HepG2 (cell line): ENCODE measurements around the gene AKIP1. TPM values are rescaled to one million over a fixed set of nuclear protein-coding genes. Genes with fewer than 3 reads are reported as not detected.

Source experiments
- ATAC-seq: fragments of 200-7000 bp; cut with Tn5 transposase; 3 replicates; pipeline ENCODE4 v1.9.1; 2020; ENCODE audit warnings: mild to moderate bottlenecking, moderate library complexity
- BruUV-seq: library from RNA; stranded (reverse); fragments of 400-500 nt; replicated peaks from 2 replicates; lab custom pipeline; 2021; lab: Mats Ljungman, UMichigan
- CTCF ChIA-PET: fragments of 300-600 bp; formaldehyde crosslinking; extraction: SDS; loops from one replicate; lab custom pipeline; 2021; ENCODE audit warnings: low total read pairs, inconsistent platforms, low intra/inter-chr PET ratio; lab: Yijun Ruan, JAX
- POLR2A ChIA-PET: fragments of 350-600 bp; sonication (Branson Sonifier 250); formaldehyde crosslinking; loops from one replicate; lab custom pipeline; 2020; ENCODE audit warnings: antibody characterized with exemption, inconsistent platforms; lab: Yijun Ruan, JAX
- DNase-seq: peaks from one replicate; pipeline ENCODE4 v3.0.0-alpha.2; 2015; ENCODE audit warnings: low spot score
- FAIRE-seq: peaks from 3 replicates; lab custom pipeline; 2011; peaks lifted over from hg19 to GRCh38; lab: Jason Lieb, UNC
- H2AFZ ChIP-seq: one replicate; pipeline ENCODE4 v1.6.1; 2011; ENCODE audit warnings: low read length, inconsistent platforms
- H3K27ac ChIP-seq: fragments of 300-600 bp; 3 replicates; pipeline ENCODE4 v1.8.0; 2011; ENCODE audit warnings: mixed run types, mild to moderate bottlenecking, mixed read lengths, low read length, inconsistent platforms; ENCODE audit not compliant: insufficient read depth; ENCODE audit errors: extremely low read length
- H3K27me3 ChIP-seq, 2 experiments: fragments of 200-600 bp in 1 of 2; 2 replicates in 1 of 2; 3 replicates in 1 of 2; pipeline versions ENCODE4 v1.6.0 to v1.8.0; 2011; ENCODE audit warnings: low read length in 2 of 2, mild to moderate bottlenecking in 2 of 2, moderate library complexity in 2 of 2, inconsistent platforms in 1 of 2; ENCODE audit not compliant: insufficient read depth in 2 of 2, control insufficient read depth in 1 of 2
- H3K36me3 ChIP-seq, 2 experiments: fragments of 200-600 bp in 1 of 2; replicated peaks in 1 of 2; 2 replicates in 1 of 2; 3 replicates in 1 of 2; pipeline versions ENCODE4 v1.5.1 to v1.8.0; 2011; ENCODE audit warnings: low read length in 2 of 2, inconsistent platforms in 1 of 2; ENCODE audit not compliant: insufficient read depth in 2 of 2, control insufficient read depth in 1 of 2
- H3K4me1 ChIP-seq: 2 replicates; pipeline ENCODE4 v1.5.1; 2012; ENCODE audit warnings: low read length, inconsistent platforms; ENCODE audit not compliant: insufficient read depth
- H3K4me2 ChIP-seq: 2 replicates; pipeline ENCODE4 v1.6.0; 2011; ENCODE audit warnings: low read depth, low read length, inconsistent platforms
- H3K4me3 ChIP-seq, 3 experiments: fragments of 200-600 bp in 1 of 3; sonication (generic), shearing (Covaris generic) in 1 of 3; replicated peaks in 1 of 3; 2 replicates each; pipeline ENCODE4 v1.5.1; 2011 to 2016; ENCODE audit warnings: low read length in 3 of 3, inconsistent platforms in 2 of 3, low read depth in 2 of 3, mild to moderate bottlenecking in 2 of 3, control low read depth in 1 of 3, mixed read lengths in 1 of 3; ENCODE audit not compliant: insufficient read depth in 1 of 3
- H3K79me2 ChIP-seq: one replicate; pipeline ENCODE4 v1.6.1; 2011; ENCODE audit warnings: low read length, inconsistent platforms; ENCODE audit not compliant: insufficient read depth
- H3K9ac ChIP-seq: 2 replicates; pipeline ENCODE4 v1.6.0; 2011; ENCODE audit warnings: mild to moderate bottlenecking, low read depth, low read length, inconsistent platforms; ENCODE audit not compliant: insufficient read depth
- H3K9me3 ChIP-seq: 2 replicates; pipeline ENCODE4 v1.5.1; 2012; ENCODE audit warnings: mild to moderate bottlenecking, low read length
- H4K20me1 ChIP-seq: 2 replicates; pipeline ENCODE4 v1.6.0; 2011; ENCODE audit warnings: inconsistent platforms, mild to moderate bottlenecking, low read length, moderate library complexity; ENCODE audit not compliant: insufficient read depth
- ETV5 ChIP-seq: IDR thresholded peaks from 2 replicates; pipeline ENCODE4 v1.6.1; 2018; ENCODE audit warnings: missing biosample characterization, missing genetic modification reagents, inconsistent platforms, borderline replicate concordance
- GATAD2A ChIP-seq: IDR thresholded peaks from 2 replicates; pipeline ENCODE4 v1.6.1; 2016
- GFI1 ChIP-seq: sonication (generic); formaldehyde crosslinking; IDR thresholded peaks from 2 replicates; pipeline ENCODE4 v1.5.0; 2020; ENCODE audit warnings: missing genetic modification reagents, mild to moderate bottlenecking, borderline replicate concordance
- IRF2 ChIP-seq: IDR thresholded peaks from 2 replicates; pipeline ENCODE4 v1.6.1; 2018; ENCODE audit warnings: missing genetic modification reagents, missing compliant biosample characterization
- SMAD9 ChIP-seq: sonication (generic); formaldehyde crosslinking; IDR thresholded peaks from 2 replicates; pipeline ENCODE4 v1.5.1; 2020; ENCODE audit warnings: mild to moderate bottlenecking, missing genetic modification reagents
- SOX6 ChIP-seq, 2 experiments: fragments of 450-650 bp in 1 of 2; sonication (generic) in 1 of 2; formaldehyde crosslinking in 1 of 2; IDR thresholded peaks; 2 replicates each; pipeline versions ENCODE4 v1.4.0 to v1.6.1; 2017 to 2020; ENCODE audit warnings: antibody characterized with exemption in 1 of 2, mild to moderate bottlenecking in 1 of 2, missing genetic modification reagents in 1 of 2
- SP140L ChIP-seq: sonication (generic); formaldehyde crosslinking; IDR thresholded peaks from 2 replicates; pipeline ENCODE4 v1.4.0; 2020; ENCODE audit warnings: missing genetic modification reagents, borderline replicate concordance
- ZNF841 ChIP-seq: sonication (generic); formaldehyde crosslinking; IDR thresholded peaks from 2 replicates; pipeline ENCODE4 v1.8.1; 2023; ENCODE audit warnings: missing genetic modification reagents, borderline replicate concordance
- WGBS: methylation state at CpG from one replicate; pipeline ENCODE4 v1.1.6; 2017; ENCODE audit warnings: low lambda C conversion rate; 5-methylcytosine and 5-hydroxymethylcytosine counted together
- in situ Hi-C: cut with HindIII; loops from 2 replicates; pipeline ENCODE4 v1.10.0; 2017; ENCODE audit warnings: low pct_unique_long_range_greater_than_20kb; ENCODE audit not compliant: extremely low pct_ligation_motif_present
- intact Hi-C: fragments of 100-400 bp; cut with micrococcal nuclease; formaldehyde crosslinking; loops from one replicate; pipeline ENCODE4 v1.10.0; 2022; ENCODE audit not compliant: unreplicated experiment
- polyA plus RNA-seq, 8 experiments: library from polyadenylated mRNA; depleted of rRNA in 3 of 8; stranded (reverse) in 7 of 8; unstranded in 1 of 8; fragments of >200 nt; fragmentation: Illumina TruSeq in 4 of 8; extraction: Trizol in 4 of 8; gene quantifications; 2 replicates each; pipeline versions ENCODE4 v1.2.1 to v1.2.3, GENCODE V29; 2011 to 2016; ENCODE audit warnings: low read depth in 4 of 8, missing spikeins in 1 of 8, mixed read lengths in 1 of 8; ENCODE audit not compliant: insufficient read depth in 1 of 8
- total RNA-seq, 5 experiments: library from RNA; depleted of rRNA; stranded (reverse); fragments of >200 nt; fragmentation: Illumina TruSeq; extraction: Trizol; gene quantifications; 2 replicates each; pipeline ENCODE4 v1.2.3, GENCODE V29; 2016; ENCODE audit warnings: low read depth in 1 of 5
- TF ChIP-seq, protein P1 (sequence below), 2 experiments: sonication (generic) in 1 of 2; formaldehyde crosslinking in 1 of 2; IDR thresholded peaks; 2 replicates each; pipeline versions ENCODE4 v1.6.1 to v1.9.0; 2014 to 2022; ENCODE audit warnings: antibody characterized with exemption in 1 of 2, borderline replicate concordance in 1 of 2, inconsistent platforms in 1 of 2, low read depth in 1 of 2, missing genetic modification reagents in 1 of 2
- TF ChIP-seq, protein P2 (sequence below): sonication (generic); formaldehyde crosslinking; IDR thresholded peaks from 2 replicates; pipeline ENCODE4 v1.5.1; 2020; ENCODE audit warnings: mild to moderate bottlenecking, missing genetic modification reagents, moderate library complexity
- TF ChIP-seq, protein P3 (sequence below): sonication (generic); formaldehyde crosslinking; IDR thresholded peaks from 2 replicates; pipeline ENCODE4 v1.4.0; 2020; ENCODE audit warnings: missing genetic modification reagents
- TF ChIP-seq, protein P4 (sequence below): sonication (generic); formaldehyde crosslinking; IDR thresholded peaks from 2 replicates; pipeline ENCODE4 v1.5.0; 2020; ENCODE audit warnings: mild to moderate bottlenecking, missing genetic modification reagents

AKIP1 gene
- total and polyA plus RNA-seq, 2 of the 13 experiments (the other 11 are each of a cell fraction or from before 2014, with no cell fraction given) = 10.0 to 20.3 TPM

DNA sequence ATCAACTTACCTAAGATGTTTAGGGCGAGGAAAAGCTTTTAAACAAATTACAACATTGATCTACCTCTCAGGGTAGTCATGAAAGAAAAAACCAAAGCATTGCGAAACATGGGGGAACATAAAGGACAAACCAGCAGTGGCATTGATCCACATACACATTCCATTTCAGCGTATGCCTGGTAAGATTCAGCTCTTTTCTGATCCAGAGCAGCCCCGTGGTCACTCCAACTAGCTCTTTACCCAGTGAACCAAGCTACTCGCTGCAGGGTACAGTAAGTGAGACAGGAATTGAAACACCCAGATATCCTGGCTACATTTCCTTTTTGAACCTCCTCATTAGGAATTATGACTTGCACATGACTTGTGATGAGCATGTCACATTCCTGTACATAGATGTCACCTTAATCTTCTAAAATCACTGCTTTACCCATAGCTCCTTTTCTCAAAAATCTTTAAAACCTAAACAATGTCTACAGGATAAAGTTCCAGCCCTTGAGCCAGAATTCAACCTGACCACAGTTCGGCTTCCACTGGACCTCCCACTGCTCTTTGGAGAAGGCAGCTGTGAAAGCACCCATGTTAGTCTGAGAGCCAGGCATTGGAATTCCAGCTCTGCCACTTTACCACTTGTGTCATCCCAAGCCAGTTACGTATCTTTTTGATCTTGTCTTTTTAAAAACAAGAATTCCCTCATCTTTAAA, 42.9 kb upstream of the AKIP1 start:
- intact Hi-C loops (no loop called here), in situ Hi-C loops (no loop called here)
- ATAC-seq (peak; percentile 51), DNase-seq (peak; percentile 43), FAIRE-seq (no peak)
- Histone ChIP-seq H3K27ac (no peak overlapping the region), H4K20me1 (no peaks in the 10 kb centered on the region), H2AFZ (no peak overlapping the region), H3K4me1 (peaks cover 34% of the 10 kb centered on the region), H3K36me3 (no peaks in the 10 kb centered on the region), H3K79me2 (no peaks in the 10 kb centered on the region), H3K4me3 (no peak overlapping the region), H3K27me3 (peaks cover 0 to 20% of the 10 kb centered on the region in 2 experiments; a peak in 3 of 5 replicates), H3K9me3 (no peaks in the 10 kb centered on the region), H3K4me2 (no peak overlapping the region), H3K9ac (no peak overlapping the region)
- ChIA-PET POLR2A (no interaction called here), CTCF (no interaction called here)
- WGBS = 20% methylated on average over 7 of the region's 7 CpGs
- no TSS peak for BruUV-seq
- TF ChIP-seq IRF2 (CRISPR knock-in tag) = no peak
- TF ChIP-seq, protein P1, sequence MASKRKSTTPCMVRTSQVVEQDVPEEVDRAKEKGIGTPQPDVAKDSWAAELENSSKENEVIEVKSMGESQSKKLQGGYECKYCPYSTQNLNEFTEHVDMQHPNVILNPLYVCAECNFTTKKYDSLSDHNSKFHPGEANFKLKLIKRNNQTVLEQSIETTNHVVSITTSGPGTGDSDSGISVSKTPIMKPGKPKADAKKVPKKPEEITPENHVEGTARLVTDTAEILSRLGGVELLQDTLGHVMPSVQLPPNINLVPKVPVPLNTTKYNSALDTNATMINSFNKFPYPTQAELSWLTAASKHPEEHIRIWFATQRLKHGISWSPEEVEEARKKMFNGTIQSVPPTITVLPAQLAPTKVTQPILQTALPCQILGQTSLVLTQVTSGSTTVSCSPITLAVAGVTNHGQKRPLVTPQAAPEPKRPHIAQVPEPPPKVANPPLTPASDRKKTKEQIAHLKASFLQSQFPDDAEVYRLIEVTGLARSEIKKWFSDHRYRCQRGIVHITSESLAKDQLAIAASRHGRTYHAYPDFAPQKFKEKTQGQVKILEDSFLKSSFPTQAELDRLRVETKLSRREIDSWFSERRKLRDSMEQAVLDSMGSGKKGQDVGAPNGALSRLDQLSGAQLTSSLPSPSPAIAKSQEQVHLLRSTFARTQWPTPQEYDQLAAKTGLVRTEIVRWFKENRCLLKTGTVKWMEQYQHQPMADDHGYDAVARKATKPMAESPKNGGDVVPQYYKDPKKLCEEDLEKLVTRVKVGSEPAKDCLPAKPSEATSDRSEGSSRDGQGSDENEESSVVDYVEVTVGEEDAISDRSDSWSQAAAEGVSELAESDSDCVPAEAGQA (IDR thresholded peaks at IDR 0.05; ENCODE audit: low read depth) = no peak
- TF ChIP-seq, protein P1 (CRISPR knock-in tag; IDR thresholded peaks at IDR 0.05; ENCODE audit: borderline replicate concordance) = no peak
- TF ChIP-seq ZNF841 (CRISPR knock-in tag) = no peak
- TF ChIP-seq, protein P2, sequence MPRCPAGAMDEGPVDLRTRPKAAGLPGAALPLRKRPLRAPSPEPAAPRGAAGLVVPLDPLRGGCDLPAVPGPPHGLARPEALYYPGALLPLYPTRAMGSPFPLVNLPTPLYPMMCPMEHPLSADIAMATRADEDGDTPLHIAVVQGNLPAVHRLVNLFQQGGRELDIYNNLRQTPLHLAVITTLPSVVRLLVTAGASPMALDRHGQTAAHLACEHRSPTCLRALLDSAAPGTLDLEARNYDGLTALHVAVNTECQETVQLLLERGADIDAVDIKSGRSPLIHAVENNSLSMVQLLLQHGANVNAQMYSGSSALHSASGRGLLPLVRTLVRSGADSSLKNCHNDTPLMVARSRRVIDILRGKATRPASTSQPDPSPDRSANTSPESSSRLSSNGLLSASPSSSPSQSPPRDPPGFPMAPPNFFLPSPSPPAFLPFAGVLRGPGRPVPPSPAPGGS (CRISPR knock-in tag) = no peak
- no peak for TF ChIP-seq SP140L (CRISPR knock-in tag)
- TF ChIP-seq ETV5 = no peak
- no peak for TF ChIP-seq GFI1 (CRISPR knock-in tag)
- TF ChIP-seq SOX6 (IDR thresholded peaks at IDR 0.05) = no peak
- TF ChIP-seq SOX6 (CRISPR knock-in tag; IDR thresholded peaks at IDR 0.05) = peak; percentile 19; the same call in 1 of the 2 replicates
- TF ChIP-seq SMAD9 (CRISPR knock-in tag) = no peak
- TF ChIP-seq, protein P3, sequence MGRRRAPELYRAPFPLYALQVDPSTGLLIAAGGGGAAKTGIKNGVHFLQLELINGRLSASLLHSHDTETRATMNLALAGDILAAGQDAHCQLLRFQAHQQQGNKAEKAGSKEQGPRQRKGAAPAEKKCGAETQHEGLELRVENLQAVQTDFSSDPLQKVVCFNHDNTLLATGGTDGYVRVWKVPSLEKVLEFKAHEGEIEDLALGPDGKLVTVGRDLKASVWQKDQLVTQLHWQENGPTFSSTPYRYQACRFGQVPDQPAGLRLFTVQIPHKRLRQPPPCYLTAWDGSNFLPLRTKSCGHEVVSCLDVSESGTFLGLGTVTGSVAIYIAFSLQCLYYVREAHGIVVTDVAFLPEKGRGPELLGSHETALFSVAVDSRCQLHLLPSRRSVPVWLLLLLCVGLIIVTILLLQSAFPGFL (CRISPR knock-in tag) = no peak
- TF ChIP-seq, protein P4, sequence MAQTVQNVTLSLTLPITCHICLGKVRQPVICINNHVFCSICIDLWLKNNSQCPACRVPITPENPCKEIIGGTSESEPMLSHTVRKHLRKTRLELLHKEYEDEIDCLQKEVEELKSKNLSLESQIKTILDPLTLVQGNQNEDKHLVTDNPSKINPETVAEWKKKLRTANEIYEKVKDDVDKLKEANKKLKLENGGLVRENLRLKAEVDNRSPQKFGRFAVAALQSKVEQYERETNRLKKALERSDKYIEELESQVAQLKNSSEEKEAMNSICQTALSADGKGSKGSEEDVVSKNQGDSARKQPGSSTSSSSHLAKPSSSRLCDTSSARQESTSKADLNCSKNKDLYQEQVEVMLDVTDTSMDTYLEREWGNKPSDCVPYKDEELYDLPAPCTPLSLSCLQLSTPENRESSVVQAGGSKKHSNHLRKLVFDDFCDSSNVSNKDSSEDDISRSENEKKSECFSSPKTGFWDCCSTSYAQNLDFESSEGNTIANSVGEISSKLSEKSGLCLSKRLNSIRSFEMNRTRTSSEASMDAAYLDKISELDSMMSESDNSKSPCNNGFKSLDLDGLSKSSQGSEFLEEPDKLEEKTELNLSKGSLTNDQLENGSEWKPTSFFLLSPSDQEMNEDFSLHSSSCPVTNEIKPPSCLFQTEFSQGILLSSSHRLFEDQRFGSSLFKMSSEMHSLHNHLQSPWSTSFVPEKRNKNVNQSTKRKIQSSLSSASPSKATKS (CRISPR knock-in tag) = no peak
- TF ChIP-seq GATAD2A = peak; percentile 47; the same call in 1 of the 2 replicates
